ENCODE measurements around the gene AP3M1.

DNA sequence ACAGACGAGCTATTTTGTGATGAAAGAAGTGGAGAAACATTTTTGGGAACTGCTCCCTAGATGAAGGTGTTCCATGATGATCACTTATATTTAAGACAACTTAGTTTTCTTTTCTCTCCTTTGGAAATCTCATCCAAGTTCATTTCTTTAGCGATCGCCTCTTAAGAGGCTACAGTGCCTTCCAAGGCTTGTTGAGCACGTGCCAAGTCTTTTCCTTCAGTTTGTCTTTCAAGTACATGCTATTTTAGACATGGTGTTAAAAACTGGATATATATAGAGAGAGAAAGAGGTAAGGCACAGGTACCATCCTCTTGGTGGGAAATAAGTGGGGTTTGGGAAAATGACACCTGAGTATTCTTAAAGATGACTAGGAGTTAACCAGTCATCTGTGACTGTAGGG, 3.0 kb upstream of the AP3M1 start:
- TF ChIP-seq, protein P1, sequence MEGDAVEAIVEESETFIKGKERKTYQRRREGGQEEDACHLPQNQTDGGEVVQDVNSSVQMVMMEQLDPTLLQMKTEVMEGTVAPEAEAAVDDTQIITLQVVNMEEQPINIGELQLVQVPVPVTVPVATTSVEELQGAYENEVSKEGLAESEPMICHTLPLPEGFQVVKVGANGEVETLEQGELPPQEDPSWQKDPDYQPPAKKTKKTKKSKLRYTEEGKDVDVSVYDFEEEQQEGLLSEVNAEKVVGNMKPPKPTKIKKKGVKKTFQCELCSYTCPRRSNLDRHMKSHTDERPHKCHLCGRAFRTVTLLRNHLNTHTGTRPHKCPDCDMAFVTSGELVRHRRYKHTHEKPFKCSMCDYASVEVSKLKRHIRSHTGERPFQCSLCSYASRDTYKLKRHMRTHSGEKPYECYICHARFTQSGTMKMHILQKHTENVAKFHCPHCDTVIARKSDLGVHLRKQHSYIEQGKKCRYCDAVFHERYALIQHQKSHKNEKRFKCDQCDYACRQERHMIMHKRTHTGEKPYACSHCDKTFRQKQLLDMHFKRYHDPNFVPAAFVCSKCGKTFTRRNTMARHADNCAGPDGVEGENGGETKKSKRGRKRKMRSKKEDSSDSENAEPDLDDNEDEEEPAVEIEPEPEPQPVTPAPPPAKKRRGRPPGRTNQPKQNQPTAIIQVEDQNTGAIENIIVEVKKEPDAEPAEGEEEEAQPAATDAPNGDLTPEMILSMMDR (IDR thresholded peaks at IDR 0.05): no peak
- no peak for TF ChIP-seq EZH2phosphoT487 (IDR thresholded peaks at IDR 0.05)
- TF ChIP-seq EZH2 (IDR thresholded peaks at IDR 0.05): no peak

All from neural progenitor cell (in vitro differentiated cells).